NCI-H748 (cell line): Measurements from ENCODE around the gene ASAH2B.
"Not testable (repeated sequence)": the region's sequence is repeated elsewhere in the genome, so short reads cannot be mapped to it uniquely, and the experiment has no call there.

Source experiments
- DNase-seq: peaks from one replicate; lab custom pipeline; 2025; ENCODE audit not compliant: unreplicated experiment; lab: John Stamatoyannopoulos, UW

Gene ASAH2B

DNA sequence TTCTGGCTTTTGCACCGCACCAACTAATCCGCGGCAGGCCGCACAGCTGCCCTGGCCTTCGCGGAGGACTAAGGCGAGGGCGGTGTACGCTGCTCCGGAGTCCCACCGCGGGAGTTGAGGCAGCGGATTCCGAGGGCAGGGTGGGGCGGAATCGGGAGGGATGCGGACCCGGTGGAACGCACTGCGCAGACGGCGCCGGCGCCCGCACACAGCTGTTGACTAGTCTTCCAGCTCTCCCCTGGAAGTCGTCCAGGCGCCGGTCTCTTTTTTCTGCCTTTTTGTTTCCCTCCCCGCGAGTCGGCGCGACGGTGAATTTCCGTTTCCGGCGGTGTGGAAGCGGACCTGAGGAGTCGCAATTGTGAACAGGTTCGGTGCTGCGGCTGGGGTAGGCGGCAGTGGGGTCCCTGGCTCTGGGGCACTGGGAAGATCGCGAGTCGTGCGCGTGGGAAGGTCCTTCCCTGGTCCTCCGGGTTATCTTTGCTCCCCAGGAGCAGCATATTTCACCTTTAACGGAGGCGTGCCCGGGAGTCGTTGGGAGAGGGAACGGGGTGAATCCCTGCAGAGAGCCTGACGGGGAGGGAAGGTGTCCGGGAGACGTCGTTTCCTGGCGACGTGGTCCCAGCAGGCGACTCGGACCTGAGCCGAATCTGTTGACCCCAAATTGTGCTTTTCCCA lies at the start of gene ASAH2B:
Gene ASAH2B, plus strand, starts transcription at position 319 of the 675 bp plus-strand sequence. CDS start 5,195 bp downstream, outside the sequence.
- DNase-seq = peak; percentile 82

DNA sequence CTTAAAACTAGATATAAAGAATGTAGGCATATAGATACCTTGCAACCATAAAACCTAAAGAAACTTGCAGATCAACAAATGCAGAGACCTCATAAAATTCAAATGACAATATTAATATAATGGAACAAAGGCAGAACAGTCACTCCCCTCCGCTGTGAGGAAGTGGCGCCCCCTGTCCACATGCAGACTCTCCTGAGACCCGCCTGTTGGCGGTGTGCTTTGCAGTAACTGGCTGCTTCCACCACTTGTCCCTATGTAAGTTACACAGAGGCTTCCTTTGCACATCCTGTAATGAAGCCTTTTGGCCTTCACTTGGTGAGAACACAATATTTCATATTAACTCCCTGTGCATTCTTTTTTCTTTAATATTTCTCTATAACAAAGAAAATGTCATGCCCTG lies 41.9 kb upstream of the ASAH2B start:
- DNase-seq = not testable (repeated sequence)

DNA sequence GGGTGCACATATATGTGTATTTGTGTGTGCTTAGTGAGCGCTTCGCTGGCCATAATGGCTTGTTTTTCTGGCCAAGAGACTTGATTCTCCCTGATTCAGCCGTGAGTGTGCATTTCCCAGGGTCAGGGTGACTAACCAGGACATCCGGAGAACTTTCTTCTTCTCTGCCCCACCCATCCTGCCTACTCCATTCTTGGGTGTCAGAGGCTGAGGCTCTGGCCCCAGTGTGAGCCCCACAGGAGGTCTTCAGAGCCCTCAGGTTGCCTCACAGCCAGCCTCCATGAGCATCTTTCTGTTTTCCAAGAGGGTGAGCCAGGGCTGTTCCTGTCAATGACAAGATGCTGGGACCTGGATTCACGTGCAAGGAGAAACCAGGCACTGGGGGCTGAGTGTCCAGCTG lies 37.8 kb upstream of the ASAH2B start:
- DNase-seq = not testable (repeated sequence)

DNA sequence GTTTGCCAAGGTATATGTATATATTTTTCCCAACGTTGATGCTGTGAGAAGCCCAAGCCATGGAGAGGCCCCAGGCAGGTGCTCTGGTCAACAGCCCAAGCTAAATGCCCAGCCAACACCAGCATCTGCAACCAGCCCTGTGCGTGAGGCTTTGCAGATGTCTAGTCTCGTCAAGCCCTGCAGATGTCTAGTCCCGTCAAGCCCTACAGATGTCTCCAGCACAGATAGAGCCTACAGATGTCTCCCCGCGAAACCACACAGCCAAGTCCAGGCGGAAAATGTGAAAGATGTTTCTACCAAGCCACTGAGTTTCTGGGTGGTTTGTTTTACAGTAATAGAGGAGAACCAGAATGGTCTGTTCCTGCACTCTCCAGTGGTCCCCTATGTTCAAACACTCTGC lies 36.7 kb upstream of the ASAH2B start:
- not testable (repeated sequence) for DNase-seq

DNA sequence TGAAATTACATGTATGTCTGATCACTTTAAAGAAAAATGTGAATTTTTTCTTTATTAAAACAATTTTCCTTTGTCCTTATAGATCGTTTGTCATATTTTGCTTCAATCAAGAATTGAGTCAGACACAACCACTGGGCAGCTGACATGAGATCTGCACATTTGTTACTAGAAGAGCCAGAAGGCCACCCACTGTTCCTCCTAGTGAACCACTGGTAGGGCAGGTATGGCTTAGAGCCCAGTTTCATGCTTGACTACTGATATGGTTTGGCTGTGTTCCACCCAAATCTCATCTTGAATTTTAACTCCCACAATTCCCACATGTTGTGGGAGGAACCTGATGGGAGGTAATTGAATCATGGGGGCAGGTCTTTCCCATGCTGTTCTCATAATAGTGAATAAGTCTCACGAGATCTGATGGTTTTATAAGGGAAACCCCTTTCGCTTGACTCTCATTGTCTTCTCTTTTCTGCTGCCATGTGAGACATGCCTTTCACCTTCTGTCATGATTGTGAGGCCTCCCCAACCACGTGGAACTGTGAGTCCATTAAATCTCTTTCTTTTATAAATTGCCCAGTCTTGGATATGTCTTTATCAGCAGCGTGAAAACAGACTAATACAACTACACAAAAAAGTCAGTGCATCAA lies 35.2 kb upstream of the ASAH2B start:
- DNase-seq = not testable (repeated sequence)

DNA sequence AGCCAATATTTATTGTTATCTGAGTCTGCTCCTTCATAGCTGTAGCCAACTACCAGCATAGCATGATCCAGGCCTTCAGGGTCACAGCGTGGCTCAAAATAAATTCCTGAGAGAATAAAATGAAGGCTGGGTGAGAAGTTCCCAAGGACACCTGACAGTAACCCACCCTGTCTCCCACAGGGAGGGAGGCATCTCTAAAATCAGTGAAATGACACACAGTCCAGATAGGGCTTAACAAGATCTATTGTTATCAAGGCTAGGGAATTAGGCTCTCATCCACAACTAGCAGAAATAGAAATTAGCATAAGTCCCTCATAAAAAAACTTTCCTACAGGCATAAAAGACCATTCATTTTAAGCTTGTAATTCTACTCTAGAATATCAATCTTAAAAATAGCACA lies 33.7 kb upstream of the ASAH2B start:
- not testable (repeated sequence) for DNase-seq

DNA sequence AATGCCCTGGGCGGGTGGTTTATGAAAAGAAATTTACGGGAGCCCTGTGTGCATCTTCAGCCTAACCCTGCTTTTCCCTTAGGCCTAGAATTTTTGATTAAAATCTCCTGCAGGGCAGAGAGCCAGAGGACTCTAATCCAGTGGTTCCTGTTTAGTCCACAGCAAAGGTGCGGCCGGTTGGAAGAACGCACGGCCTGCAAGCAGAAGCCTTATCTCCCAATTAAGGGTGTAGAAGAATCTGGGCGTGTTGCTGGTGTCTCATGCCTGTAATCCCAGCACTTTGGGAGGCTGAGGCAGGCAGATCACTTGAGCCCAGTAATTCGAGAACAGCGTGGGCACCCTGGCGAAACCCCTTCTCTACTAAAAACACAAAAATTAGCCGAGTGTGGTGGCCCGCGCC lies 29.5 kb upstream of the ASAH2B start:
- DNase-seq = not testable (repeated sequence)

DNA sequence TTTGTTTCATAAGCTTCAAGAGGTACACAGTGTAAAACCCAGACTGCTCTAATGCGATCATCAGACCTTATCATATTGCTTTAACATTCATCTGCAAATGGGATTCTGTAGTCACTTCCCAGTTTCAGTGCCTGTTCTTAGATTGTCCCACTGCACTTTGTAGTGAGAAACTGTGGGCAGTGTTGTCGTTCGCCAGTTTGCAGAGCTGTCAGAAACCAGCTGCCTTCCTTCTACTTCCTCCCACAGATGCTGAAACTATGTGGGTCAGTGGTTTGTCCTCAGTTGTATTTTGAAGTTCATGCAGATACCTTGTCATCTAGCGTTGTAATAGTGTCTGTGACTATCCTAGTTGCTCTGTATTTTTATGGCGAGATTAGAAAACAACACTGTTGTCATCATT lies 15.9 kb upstream of the ASAH2B start:
- DNase-seq = not testable (repeated sequence)

DNA sequence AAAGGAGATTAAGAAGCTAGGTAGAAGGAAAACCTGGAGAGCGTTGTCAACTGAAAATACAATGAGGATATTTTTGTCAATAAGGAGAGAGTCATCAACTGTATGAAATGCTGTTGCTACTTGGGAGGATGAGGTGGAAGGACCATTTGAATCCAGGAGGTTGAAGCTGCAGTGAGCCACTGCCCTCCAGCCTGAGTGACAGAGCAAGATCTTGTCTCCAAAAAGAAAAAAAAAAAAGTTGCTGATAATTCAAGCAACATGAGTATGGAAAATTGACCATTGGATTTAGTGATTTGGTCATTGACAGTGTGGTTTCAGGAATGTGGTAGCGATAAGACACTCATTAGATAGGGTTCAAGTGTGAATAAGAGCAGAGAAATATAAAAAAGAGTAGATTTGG lies 11.6 kb upstream of the ASAH2B start:
- DNase-seq = not testable (repeated sequence)

DNA sequence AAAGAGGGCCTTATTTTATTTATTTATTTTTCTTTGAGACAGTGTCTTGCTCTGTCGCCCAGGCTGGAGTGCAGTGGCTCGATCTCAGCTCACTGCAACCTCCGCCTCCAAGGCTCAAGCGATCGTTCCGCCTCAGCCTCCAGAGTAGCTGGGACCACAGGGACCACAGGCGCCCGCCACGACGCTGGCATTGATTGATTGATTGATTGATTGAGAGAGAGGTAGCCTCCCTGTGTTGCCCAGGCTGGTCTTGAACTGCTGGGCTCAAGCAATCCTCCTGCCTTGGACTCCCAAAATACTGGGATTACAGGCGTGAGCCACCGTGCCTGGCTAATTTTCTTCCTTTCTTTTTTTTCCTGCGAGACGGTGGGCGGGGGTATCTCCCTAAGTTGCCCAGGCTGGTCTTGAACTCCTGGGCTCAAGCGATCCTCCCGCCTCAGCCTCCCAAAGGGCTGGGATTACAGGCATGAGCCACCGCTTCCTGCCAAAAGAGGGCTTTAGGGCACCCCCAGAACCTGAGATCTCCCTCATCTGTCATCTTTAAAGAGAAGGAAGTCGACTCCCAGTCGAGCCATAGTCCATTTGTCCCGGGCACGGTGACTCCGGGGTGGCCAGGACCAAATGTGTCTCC lies 634 bp upstream of the ASAH2B start:
- DNase-seq = not testable (repeated sequence)

DNA sequence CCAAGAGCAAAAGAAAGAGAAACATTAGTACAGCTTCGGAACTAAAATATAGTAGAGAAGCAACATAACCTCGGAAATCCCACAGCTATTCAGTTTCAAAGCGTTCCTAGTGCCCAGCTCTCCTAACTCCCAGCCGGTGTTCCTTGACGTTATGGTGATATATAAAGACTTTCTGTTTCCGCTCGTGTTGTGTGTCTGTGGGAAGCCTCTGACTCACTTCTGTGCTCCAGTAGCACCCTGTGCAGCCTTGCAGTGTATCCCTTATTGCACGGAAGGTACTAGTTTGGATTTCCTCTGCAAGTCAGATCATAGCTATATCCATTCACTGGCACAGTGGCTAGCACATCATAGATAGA lies 535 bp downstream of the ASAH2B start:
- peak; percentile 54 for DNase-seq

DNA sequence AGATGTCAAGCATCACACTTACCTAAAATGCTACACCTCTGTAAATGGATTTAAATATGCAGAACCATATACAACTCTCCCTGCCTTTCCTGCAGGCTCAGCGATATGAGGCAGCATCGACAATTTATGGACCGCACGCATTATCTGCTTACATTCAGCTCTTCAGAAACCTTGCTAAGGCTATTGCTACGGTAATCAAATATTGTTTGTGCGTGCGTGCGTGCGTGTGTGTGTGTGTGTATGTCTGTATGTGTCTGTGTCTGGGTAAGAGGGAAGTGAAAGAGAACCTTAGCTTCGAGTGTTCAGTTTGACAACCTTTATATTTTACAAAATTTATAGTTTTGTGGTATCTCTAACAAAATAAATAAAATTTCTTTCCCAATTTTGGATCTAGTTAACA lies 3.1 kb downstream of the ASAH2B start:
- DNase-seq = not testable (repeated sequence)

DNA sequence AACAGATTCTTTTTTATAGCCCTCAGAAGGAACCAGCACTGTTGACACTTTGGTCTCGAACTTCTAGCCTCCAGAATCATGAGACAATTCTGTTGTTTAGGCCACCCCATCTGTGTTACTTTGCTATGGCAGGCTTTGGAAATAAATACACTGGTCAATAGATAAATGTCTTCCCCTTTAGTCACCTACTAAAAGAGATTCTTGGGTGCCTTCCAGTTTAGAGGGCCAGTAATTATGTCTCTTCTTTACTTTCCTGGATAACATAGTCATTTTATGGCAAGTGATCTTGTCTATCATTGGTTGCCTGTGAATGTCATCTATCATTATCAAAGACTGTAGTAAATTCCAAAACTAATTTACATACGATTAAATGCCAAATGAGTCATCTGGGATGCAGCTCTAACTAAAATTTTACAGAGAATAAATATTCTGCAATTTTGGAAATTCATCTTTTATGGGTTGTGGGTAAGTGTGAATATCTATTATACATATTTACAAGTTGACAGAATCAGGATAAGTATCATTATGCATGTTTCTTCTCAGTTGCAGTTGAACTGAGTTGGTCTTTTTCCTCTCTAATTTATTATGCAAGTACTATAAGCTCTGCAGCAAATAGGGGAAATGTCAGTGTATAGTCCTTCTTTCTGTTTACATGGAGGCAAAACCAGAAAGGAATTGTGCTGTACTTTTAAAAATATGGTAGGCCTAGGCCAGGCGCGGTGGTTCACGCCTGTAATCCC lies 27.2 kb downstream of the ASAH2B start:
- DNase-seq = not testable (repeated sequence)

DNA sequence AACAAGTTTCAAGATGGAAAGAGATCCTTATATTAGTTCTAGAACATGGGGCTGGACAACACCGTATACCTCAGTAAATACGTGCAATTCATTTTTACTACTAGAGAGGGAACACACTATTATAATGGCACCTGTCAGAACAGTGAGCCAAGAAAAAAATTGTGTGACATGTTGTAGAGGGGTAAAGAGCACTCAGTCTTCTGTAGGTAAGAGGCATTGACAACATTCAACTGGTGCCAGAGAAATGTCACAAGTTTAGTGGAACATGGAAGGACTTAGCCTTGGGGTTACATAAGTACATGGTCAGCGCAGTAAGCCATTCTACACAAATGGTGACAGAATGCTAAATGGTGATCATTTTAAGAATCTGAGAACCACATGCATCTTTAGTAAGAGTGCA lies 32.3 kb downstream of the ASAH2B start:
- not testable (repeated sequence) for DNase-seq

DNA sequence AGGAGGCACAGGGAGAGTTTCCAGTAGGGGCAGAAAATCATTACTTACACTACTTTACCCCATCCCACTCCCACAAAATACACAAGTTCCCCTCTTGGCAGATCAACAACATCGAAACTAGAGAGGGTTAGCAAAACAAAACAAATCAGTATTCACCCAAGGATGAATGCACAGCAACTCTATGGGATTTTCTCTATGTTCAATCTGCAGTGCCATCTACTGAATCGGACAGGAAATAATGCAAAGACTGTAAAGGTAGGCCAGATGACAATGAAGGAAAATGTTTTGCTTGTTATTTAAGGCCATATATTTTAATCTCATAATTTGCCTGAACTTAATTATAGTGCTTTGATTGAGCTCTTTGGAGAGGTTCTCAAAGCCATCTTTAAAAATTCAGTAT lies 35.1 kb downstream of the ASAH2B start:
- not testable (repeated sequence) for DNase-seq

DNA sequence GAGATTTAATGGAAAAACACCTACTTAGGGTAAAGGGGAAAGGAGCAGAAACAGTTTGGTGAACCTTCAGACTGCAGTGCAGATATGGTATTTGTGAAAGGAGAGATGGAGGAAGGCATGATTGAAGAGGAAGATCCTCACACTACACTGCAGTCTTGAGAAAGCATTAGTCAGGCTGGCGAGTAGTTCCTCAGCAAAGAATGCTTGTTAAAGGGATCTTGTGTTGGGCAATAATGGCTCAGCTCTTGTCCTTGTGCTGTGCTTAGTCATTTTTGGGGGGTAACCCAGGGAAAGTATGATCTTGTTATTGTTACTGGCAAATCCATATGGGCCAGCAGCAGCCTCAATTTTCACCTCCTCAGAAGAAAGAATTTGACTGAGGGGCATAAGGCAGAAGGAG lies 40.3 kb downstream of the ASAH2B start:
- not testable (repeated sequence) for DNase-seq

DNA sequence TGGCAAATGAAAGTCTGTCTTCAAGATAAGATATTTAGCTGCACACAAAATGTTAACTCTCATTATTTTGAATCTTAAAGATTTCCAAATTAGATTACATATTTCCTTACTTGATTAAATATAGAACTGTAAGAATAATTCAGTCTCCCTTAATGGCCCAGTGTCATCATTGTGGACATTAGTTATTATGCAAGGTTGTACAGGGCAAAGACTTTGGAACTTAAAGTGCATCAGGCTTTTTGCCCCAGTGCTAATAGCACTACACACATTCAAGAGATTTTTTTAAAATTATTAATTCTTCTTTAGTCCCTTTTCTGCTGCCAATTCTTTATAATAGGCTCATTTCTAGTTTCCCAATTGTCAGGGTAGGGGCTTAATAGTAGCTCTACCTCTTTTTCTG lies 42.3 kb downstream of the ASAH2B start:
- DNase-seq = not testable (repeated sequence)

DNA sequence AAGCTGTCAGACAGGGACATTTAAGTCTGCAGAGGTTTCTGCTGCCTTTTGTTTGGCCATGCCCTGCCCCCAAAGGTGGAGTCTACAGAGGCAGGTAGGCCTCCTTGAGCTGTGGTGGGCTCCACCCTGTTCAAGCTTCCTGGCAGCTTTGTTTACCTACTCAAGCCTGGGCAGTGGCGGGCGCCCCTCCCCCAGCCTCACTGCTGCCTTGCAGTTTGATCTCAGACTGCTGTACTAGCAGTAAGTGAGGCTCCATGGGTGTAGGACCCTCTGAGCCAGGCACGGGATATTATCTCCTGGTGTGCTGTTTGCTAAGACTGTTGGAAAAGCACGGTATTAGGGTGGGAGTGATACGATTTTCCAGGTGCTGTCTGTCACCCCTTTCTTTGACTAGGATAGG lies 48.2 kb downstream of the ASAH2B start:
- peak; percentile 41 for DNase-seq

DNA sequence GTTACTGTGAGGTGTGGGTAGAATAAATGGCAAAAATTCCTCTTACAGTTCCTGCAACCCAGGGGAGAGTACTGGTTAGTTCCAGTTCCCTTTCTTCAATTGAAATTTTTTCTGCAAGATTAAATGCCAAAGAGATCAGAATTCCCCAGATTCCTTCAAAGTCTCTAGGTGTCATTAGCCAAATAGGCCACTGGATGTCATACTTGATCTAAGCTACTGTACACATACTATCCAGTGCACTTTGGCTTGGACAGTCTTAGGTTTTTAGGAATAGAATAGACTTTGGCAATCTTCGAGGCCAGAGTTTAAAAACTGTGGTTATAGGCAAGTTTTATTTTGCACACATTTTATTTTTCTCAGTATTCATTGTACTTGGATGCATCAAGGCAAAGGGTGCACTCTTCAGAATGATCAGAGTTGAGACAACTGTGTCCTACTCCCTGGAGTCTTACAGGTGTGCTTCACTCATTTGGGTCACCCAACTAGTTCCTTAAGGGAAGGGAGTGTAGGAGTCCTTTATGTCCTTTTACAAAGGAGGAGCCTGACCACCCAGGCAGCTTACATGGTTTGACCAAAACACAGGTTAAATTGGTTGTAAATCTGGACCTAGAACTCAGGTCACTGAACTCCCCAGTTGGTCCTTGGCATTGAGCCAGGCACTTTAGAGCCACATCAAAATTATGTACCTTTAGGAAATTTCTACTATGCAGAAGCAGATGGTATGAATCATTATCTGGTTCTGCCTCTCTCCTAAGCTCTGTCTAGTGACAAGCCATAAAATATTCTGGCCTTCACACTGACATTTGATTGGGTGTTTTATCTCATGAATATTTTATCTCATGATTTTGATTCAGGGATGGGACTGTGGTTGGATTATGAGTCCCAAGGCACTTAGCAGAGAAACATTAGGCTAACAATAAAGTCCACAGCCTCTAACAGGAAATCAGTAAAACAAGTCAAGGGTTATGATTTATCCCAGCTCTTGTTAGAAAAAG lies 49.5 kb downstream of the ASAH2B start:
- peak; percentile 8 for DNase-seq

DNA sequence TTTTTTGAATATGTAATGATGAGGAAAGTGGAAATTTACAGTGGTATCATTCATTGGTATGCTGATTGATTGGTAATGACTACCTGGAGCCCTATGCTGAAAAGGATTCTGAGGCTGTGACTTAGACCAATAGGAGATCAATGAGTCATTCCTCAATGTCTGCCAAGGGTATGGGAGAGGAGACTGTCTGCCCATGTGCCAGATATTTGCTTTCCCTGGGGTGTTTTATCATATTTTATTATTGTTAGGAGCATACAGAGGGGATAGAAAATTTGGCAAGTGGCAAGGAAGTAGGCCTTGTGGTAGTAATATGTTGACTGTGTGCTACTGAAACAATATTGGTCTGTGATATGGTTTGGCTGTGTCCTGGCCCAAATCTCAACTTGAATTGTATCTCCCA lies 54.8 kb downstream of the ASAH2B start:
- no peak for DNase-seq
